ENCODE data around the gene WBP1.
"Not testable (repeated sequence)": the region's sequence is repeated elsewhere in the genome, so short reads cannot be mapped to it uniquely, and the experiment has no call there.

The WBP1 gene

GRCh38 chr2:74483675-74484164 lies 25.5 kb downstream of the WBP1 start:
- DNase-seq = not testable (repeated sequence)

GRCh38 chr2:74486141-74486540 lies 27.9 kb downstream of the WBP1 start:
- no peak for DNase-seq

- no peak for DNase-seq
Observed at GRCh38 chr2:74488643-74489481, 30.6 kb downstream of the WBP1 start.

GRCh38 chr2:74489906-74490305 lies 31.7 kb downstream of the WBP1 start:
- DNase-seq = no peak

GRCh38 chr2:74491648-74492544 lies 33.7 kb downstream of the WBP1 start:
- DNase-seq = no peak

- DNase-seq = no peak
Observed at GRCh38 chr2:74493546-74493945, 35.3 kb downstream of the WBP1 start.

- no peak for DNase-seq
Observed at GRCh38 chr2:74495440-74495839, 37.2 kb downstream of the WBP1 start.

GRCh38 chr2:74496997-74497776 lies 38.9 kb downstream of the WBP1 start:
- DNase-seq = no peak

GRCh38 chr2:74497777-74498499 lies 39.7 kb downstream of the WBP1 start:
- no peak for DNase-seq

GRCh38 chr2:74498500-74499266 lies 40.4 kb downstream of the WBP1 start:
- DNase-seq = no peak

GRCh38 chr2:74499267-74499939 lies 41.2 kb downstream of the WBP1 start, which contains the start of gene LBX2:
LBX2 (minus strand) TSS chr2:74499603; CDS start chr2:74499537, 66 bp downstream.
- no peak for DNase-seq

GRCh38 chr2:74499940-74500577 lies 41.8 kb downstream of the WBP1 start:
- no peak for DNase-seq

- DNase-seq = no peak
Observed at GRCh38 chr2:74500578-74500946, 42.3 kb downstream of the WBP1 start.

- no peak for DNase-seq
Observed at GRCh38 chr2:74501335-74502071, 43.3 kb downstream of the WBP1 start.

- no peak for DNase-seq
Observed at GRCh38 chr2:74502147-74502719, 44.0 kb downstream of the WBP1 start.

GRCh38 chr2:74502720-74503505 lies 44.7 kb downstream of the WBP1 start:
- no peak for DNase-seq

- DNase-seq = no peak
Observed at GRCh38 chr2:74503506-74504475, 45.6 kb downstream of the WBP1 start.

All from hippocampal formation (tissue), 2 donors.